ENCODE measurements around the gene KCNJ6. TPM values are rescaled to one million over a fixed set of nuclear protein-coding genes. Genes with fewer than 3 reads are reported as not detected.

The KCNJ6 gene
- total and polyA plus RNA-seq, 9 of the 15 experiments (the other 6 are each of a cell fraction or from before 2014, with no cell fraction given), result 0.06 to 0.21 (median 0.13) TPM; not detected in 1

DNA sequence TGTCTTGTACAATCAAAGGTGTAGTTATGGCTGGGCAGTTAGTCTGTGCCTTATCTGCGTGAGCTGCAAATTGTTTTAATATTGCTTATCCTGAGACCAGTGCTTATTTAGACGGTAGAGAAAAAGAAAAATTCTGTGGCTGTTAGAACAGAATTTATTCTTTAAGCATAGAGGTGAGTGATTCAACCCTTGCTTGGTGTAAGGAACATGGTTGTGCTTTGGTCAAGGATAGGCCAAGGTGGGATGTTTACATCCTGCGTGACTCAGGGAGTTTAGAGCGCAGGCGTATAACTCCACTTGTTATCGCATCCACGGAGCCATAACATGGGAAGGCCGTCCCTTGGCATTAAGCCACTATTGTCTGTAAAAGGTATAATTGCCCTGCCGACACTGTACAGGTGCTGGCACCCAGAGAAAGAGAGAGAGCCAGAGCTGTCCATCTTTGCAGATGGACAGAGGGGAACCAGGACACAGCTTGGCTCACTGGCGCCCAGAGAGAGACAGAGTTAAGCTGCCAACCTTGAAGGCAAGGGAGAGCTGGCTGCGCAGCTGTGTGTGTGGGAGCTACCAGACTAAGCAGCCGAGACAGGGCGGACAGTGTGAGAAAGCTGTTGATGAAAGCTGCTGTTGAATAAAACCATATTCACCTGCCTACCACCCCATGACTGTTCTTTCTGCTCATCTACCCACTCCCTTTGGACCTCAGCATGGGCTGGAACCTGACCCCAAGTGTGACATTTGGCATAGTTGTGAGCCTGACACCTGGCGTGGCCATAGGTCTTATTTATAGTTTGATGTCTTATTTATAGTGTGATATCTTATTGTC is 349.3 kb downstream of the KCNJ6 start (continued):
- TF ChIP-seq ZNF184 (CRISPR knock-in tag; IDR thresholded peaks at IDR 0.05), result no peak
- TF ChIP-seq ZNF589 (CRISPR knock-in tag; IDR thresholded peaks at IDR 0.05; ENCODE audit: low read depth), result peak; percentile 99
- TF ChIP-seq CBFB (CRISPR knock-in tag; IDR thresholded peaks at IDR 0.05), result no peak
- no peak for TF ChIP-seq PCBP2 (IDR thresholded peaks at IDR 0.05; ENCODE audit: low read depth, low read length, poor library complexity, severe bottlenecking)
- no peak for TF ChIP-seq NONO (IDR thresholded peaks at IDR 0.05; ENCODE audit: low read depth in 2 of 2, low read length in 1 of 2)
- no peak for TF ChIP-seq SRSF3 (IDR thresholded peaks at IDR 0.05; ENCODE audit: insufficient read depth, low read length)
- TF ChIP-seq L3MBTL2 (IDR thresholded peaks at IDR 0.05), result no peak
- TF ChIP-seq GTF2F1 (IDR thresholded peaks at IDR 0.05; ENCODE audit: low read depth, low read length), result no peak
- TF ChIP-seq NFIX (CRISPR knock-in tag; IDR thresholded peaks at IDR 0.05; ENCODE audit: low read depth), result peak; percentile 52
- 0 out of 2 replicates have a peak, but pooled peaks have one; percentile 31 for TF ChIP-seq NR2F6 (CRISPR knock-in tag; IDR thresholded peaks at IDR 0.05)
- TF ChIP-seq, protein P1, sequence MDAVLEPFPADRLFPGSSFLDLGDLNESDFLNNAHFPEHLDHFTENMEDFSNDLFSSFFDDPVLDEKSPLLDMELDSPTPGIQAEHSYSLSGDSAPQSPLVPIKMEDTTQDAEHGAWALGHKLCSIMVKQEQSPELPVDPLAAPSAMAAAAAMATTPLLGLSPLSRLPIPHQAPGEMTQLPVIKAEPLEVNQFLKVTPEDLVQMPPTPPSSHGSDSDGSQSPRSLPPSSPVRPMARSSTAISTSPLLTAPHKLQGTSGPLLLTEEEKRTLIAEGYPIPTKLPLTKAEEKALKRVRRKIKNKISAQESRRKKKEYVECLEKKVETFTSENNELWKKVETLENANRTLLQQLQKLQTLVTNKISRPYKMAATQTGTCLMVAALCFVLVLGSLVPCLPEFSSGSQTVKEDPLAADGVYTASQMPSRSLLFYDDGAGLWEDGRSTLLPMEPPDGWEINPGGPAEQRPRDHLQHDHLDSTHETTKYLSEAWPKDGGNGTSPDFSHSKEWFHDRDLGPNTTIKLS (IDR thresholded peaks at IDR 0.05; ENCODE audit: borderline replicate concordance, low read depth), result no peak
- peak; percentile 64; the same call in 1 of the 2 replicates for TF ChIP-seq ZNF507 (tag; conservative IDR thresholded peaks at IDR 0.05)
- no peak for TF ChIP-seq NFYB (IDR thresholded peaks at IDR 0.05; ENCODE audit: extremely low read depth, insufficient read length)
- TF ChIP-seq, protein P2, sequence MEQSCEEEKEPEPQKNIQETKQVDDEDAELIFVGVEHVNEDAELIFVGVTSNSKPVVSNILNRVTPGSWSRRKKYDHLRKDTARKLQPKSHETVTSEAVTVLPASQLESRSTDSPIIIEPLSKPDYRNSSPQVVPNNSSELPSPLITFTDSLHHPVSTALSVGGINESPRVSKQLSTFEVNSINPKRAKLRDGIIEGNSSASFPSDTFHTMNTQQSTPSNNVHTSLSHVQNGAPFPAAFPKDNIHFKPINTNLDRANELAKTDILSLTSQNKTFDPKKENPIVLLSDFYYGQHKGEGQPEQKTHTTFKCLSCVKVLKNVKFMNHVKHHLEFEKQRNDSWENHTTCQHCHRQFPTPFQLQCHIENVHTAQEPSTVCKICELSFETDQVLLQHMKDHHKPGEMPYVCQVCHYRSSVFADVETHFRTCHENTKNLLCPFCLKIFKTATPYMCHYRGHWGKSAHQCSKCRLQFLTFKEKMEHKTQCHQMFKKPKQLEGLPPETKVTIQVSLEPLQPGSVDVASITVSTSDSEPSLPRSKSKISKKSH (CRISPR knock-in tag; IDR thresholded peaks at IDR 0.05), result no peak
- TF ChIP-seq ZNF583 (CRISPR knock-in tag; IDR thresholded peaks at IDR 0.05), result peak; percentile 98
- TF ChIP-seq MTF1 (CRISPR knock-in tag; IDR thresholded peaks at IDR 0.05; ENCODE audit: borderline replicate concordance), result peak; percentile 71; the same call in 1 of the 2 replicates
- no peak for TF ChIP-seq PHF20 (IDR thresholded peaks at IDR 0.05; ENCODE audit: partially characterized antibody)
- no peak for TF ChIP-seq RCOR1 (IDR thresholded peaks at IDR 0.05; ENCODE audit: borderline replicate concordance in 1 of 2, low read depth in 2 of 2, low read length in 2 of 2)
- no peak for TF ChIP-seq KDM1A (IDR thresholded peaks at IDR 0.05)
- TF ChIP-seq PHTF2 (CRISPR knock-in tag; IDR thresholded peaks at IDR 0.05), result peak; percentile 30; the same call in 1 of the 2 replicates
- TF ChIP-seq POU5F1 (IDR thresholded peaks at IDR 0.05; ENCODE audit: borderline replicate concordance, low read depth, low read length, partially characterized antibody), result no peak
- peak in 1 of 3 experiments; percentile 26 for TF ChIP-seq YY1 (IDR thresholded peaks at IDR 0.05; ENCODE audit: borderline replicate concordance in 1 of 3, control insufficient read depth in 1 of 3, extremely low read depth in 1 of 3, insufficient read depth in 3 of 3, insufficient read length in 1 of 3, insufficient replicate concordance in 2 of 3, low read depth in 1 of 3, low read length in 2 of 3)
- no peak for TF ChIP-seq POLR3G (IDR thresholded peaks at IDR 0.05; ENCODE audit: extremely low read depth, insufficient read length, insufficient replicate concordance)
- TF ChIP-seq SNRNP70 (optimal IDR thresholded peaks at IDR 0.05; ENCODE audit: low read depth, low read length), result no peak
- no peak for TF ChIP-seq CREM (IDR thresholded peaks at IDR 0.05; ENCODE audit: low read depth)

Measured in K562 (cell line).